Effector memory CD8-positive, alpha-beta T cell (primary cell): Measurements from ENCODE around the gene OR10H1.
"Not testable (repeated sequence)": the region's sequence is repeated elsewhere in the genome, so short reads cannot be mapped to it uniquely, and the experiment has no call there.

Source experiments
- ATAC-seq: fragments of 150-1000 bp; cut with Tn5 transposase; replicated peaks from 2 replicates; pipeline ENCODE4 v1.10.0; 2021; ENCODE audit warnings: mild to moderate bottlenecking, moderate library complexity
- DNase-seq, 3 experiments: peaks; one replicate each; pipeline ENCODE4 v3.0.0; 2021
- H3K27ac Mint-ChIP-seq, 2 donors: one replicate each; pipeline ENCODE4 v1.8.0; 2022; ENCODE audit warnings: mild to moderate bottlenecking in 2 of 2, mixed read lengths in 2 of 2, moderate library complexity in 2 of 2
- H3K27me3 Mint-ChIP-seq, 2 donors: one replicate each; pipeline ENCODE4 v1.8.0; 2022; ENCODE audit warnings: mixed read lengths in 2 of 2
- H3K36me3 Mint-ChIP-seq: one replicate; pipeline ENCODE4 v1.8.0; 2022; ENCODE audit warnings: mild to moderate bottlenecking, moderate library complexity, mixed read lengths; ENCODE audit not compliant: insufficient read depth
- H3K4me1 Mint-ChIP-seq, 2 donors: one replicate each; pipeline ENCODE4 v1.8.0; 2022; ENCODE audit warnings: low read depth in 2 of 2, mixed read lengths in 2 of 2
- H3K4me3 Mint-ChIP-seq, 2 donors: one replicate each; pipeline ENCODE4 v1.8.0; 2022; ENCODE audit warnings: mild to moderate bottlenecking in 2 of 2, mixed read lengths in 2 of 2, moderate library complexity in 2 of 2
- H3K9me3 Mint-ChIP-seq, 2 donors: one replicate each; pipeline ENCODE4 v1.8.0; 2022; ENCODE audit warnings: mixed read lengths in 2 of 2

OR10H1 gene

DNA sequence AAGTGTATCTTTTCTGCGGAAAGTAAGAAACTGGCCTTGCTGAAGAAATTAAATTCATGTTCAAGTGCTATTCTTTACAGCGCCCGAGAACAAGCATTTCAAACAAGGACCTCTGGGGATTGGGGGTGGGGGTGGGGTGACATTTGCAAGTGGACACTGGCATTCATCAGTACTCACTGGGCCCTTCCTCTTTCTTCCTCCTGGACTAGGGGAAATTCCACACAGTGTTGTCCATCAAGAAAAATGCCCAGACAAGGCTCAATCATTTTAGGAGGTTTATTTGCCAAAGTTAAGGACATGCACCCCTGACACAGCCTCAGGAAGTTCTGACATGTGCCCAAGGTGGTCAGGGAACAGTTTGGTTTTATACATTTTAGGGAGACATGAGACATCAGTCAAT, 22.9 kb upstream of the OR10H1 start:
- no peak overlapping the region for H3K4me3 Mint-ChIP-seq
- peaks cover 9% of the 10 kb centered on the region for H3K36me3 Mint-ChIP-seq
- ATAC-seq, result no peak
- H3K27me3 Mint-ChIP-seq, result no peaks in the 10 kb centered on the region
- DNase-seq, result no peak
- no peaks in the 10 kb centered on the region for H3K9me3 Mint-ChIP-seq
- peaks cover 25 to 27% of the 10 kb centered on the region in 2 donors for H3K4me1 Mint-ChIP-seq
- H3K27ac Mint-ChIP-seq, result no peak overlapping the region

DNA sequence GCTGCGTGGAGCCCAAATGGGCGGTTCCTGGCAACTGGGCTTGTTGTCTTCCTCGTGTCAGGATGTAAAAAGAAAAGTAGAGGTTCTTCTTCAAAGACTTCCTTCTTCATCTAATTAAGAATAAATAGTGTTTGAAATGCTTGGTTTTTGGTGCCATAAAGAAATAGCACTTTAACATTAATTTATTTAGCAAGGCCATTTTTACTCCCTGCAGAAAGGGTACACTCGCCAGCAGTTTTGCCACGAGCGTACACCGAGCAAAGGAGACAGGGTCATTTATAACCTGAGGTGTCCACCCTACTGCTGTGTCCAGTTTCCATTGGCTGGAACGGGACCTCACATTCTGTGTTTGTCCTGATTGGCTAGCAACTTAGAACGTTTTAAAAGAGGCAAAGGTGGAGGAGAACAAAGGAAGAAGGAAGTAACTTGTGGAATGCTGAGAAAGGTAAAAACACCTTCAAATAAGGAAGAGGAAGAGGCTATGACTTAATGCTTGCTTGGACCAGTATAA, 21.8 kb upstream of the OR10H1 start:
- Mint-ChIP-seq H3K4me1 (peaks cover 17 to 19% of the 10 kb centered on the region in 2 donors), H3K9me3 (no peaks in the 10 kb centered on the region), H3K27me3 (no peaks in the 10 kb centered on the region), H3K4me3 (peak overlapping the region; percentile 88 to 90), H3K36me3 (peaks cover 9% of the 10 kb centered on the region), H3K27ac (peak overlapping the region; percentile 93 to 94)
- DNase-seq, result no peak
- ATAC-seq, result no peak

DNA sequence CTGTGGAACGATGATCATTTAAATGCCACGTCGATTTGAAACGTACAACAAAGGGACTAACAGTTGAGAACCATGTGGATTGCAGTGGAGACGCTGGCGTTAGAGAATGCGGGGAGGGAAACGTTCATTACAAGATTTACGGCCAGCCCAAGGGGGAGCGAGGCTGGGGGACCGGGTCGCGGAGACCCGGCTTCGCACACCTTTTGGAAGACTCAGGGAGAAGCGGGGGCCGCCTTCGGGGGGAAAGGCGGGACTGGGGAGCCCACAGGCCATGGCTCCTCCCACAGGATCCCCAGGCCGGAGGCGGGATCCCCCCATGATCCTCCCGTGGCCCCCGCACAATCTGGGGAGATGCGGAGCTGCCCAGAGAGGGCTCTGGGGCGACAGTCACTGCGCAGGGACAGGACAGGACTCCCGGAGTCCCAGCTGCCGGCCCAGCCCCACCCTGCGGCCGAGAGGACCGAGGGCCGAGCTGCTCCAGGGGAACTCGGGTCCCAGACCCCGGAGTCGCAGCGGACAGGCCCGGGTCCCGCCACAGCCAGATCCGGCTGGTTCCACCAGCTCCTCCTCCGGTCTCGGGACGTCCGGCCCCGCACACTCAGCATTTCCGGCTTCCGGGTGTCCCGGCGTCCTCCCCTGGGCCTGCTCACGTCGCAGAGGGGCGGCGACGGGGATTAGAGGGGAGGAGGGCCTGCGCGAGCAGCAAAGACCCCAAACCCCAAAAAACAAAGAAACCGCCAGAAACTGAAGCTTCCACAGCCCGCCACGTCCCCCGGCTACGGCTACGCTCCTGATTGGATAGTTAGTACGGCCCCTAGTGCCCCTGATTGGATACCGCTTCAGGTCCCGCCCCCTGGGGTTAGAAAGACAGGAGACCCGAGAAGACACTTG, 21.1 kb upstream of the OR10H1 start:
- Mint-ChIP-seq H3K36me3 (peaks cover 9% of the 10 kb centered on the region), H3K27ac (peak overlapping the region; percentile 93 to 94), H3K4me3 (peak overlapping the region; percentile 88 to 90), H3K27me3 (no peaks in the 10 kb centered on the region), H3K4me1 (peaks cover 15 to 17% of the 10 kb centered on the region in 2 donors), H3K9me3 (no peaks in the 10 kb centered on the region)
- ATAC-seq (peak; percentile 86), DNase-seq (peak; percentile 91 to 95 (median 95))

DNA sequence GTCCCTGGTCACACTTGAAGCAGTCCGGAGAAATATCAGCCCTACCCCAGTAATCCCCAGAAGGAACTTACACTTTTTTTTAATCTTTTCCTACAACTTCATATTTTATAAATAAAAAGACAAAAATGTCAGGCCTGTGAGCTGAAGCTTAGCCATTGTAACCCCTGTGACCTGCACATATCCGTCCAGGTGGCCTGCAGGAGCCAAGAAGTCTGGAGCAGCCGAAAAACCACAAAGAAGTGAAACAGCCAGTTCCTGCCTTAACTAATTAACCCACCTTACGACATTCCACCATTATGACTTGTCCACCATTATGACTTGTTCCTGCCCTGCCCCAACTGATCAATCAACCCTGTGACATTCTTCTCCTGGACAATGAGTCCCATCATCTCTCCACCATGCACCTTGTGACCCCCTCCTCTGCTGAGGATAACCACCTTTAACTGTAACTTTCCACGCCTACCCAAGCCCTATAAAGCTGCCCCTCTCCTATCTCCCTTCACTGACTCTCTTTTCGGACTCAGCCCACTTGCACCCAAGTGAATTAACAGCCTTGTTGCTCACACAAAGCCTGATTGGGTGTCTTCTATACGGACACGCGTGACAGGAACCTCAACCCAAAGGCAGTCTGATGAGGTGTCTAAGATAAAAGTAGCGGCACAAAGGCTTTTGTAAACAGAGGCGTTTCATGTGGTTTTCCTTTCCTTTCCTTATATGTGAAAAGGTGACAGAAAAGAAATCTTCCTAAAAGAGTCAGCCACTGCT, 20.3 kb upstream of the OR10H1 start:
- not testable (repeated sequence) for H3K27me3 Mint-ChIP-seq, H3K9me3 Mint-ChIP-seq, H3K36me3 Mint-ChIP-seq
- H3K4me1 Mint-ChIP-seq, result peaks cover 15 to 17% of the 10 kb centered on the region in 2 donors
- DNase-seq, result peak; percentile 42 to 49 (median 46)
- peak overlapping the region; percentile 93 to 94 for H3K27ac Mint-ChIP-seq
- peak; percentile 57 for ATAC-seq
- H3K4me3 Mint-ChIP-seq, result peak overlapping the region; percentile 88 to 90

DNA sequence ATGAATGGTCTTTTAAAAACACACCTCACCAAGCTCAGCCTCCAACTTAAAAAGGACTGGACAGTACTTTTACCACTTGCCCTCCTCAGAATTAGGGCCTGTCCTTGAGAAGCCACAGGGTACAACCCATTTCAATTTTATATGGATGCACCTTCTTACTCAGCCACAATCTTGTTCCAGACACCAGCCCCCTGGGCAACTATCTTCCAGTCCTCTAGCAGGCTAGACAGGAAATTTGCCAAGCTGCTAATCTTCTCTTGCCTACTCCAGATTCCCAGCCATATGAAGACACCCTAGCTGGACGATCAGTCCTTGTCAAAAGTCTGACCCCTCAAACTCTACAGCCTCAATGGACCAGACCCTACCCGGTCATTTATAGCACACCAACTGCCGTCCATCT, 18.8 kb upstream of the OR10H1 start:
- not testable (repeated sequence) for H3K9me3 Mint-ChIP-seq, DNase-seq, H3K36me3 Mint-ChIP-seq, H3K4me3 Mint-ChIP-seq, H3K27ac Mint-ChIP-seq, H3K27me3 Mint-ChIP-seq, ATAC-seq
- H3K4me1 Mint-ChIP-seq, result peaks cover 17 to 20% of the 10 kb centered on the region in 2 donors

GRCh38 chr19:15831626-15832025, 16.2 kb upstream of the OR10H1 start:
- Mint-ChIP-seq H3K9me3 (no peaks in the 10 kb centered on the region), H3K4me1 (peaks cover 7 to 17% of the 10 kb centered on the region in 2 donors), H3K4me3 (no peak overlapping the region), H3K36me3 (peaks cover 4% of the 10 kb centered on the region), H3K27me3 (peaks cover 0 to 4% of the 10 kb centered on the region in 2 donors), H3K27ac (no peak overlapping the region)
- DNase-seq (no peak), ATAC-seq (no peak)

DNA sequence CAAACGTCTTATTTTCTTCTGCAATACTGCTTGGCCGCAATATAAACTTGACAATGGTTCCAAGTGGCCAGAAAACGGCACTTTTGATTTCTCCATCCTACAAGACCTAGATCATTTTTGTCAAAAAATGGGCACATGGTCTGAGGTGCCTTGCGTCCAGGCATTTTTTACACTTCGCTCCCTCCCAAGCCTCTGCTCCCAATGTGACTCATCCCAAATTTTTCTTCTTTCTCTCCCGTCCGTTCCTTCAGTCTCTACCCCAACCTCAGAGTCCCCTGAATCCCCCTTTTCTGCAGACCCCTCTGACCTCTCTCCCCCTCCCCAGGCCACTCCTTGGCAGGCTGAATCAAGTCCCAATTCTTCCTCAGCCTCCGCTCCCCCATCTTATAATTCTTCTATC, 14.3 kb upstream of the OR10H1 start:
- Mint-ChIP-seq H3K27me3 (peaks cover 0 to 4% of the 10 kb centered on the region in 2 donors), H3K27ac (no peak overlapping the region), H3K36me3 (no peaks in the 10 kb centered on the region), H3K4me1 (peaks cover 0 to 9% of the 10 kb centered on the region in 2 donors), H3K4me3 (no peak overlapping the region), H3K9me3 (no peaks in the 10 kb centered on the region)
- DNase-seq (no peak), ATAC-seq (no peak)

- Mint-ChIP-seq H3K27ac (peak overlapping the region in 1 of 2 donors; percentile 11), H3K9me3 (no peaks in the 10 kb centered on the region), H3K4me3 (no peak overlapping the region), H3K4me1 (peaks cover 0 to 9% of the 10 kb centered on the region in 2 donors), H3K36me3 (no peaks in the 10 kb centered on the region), H3K27me3 (peaks cover 0 to 4% of the 10 kb centered on the region in 2 donors)
- no peak for DNase-seq
- ATAC-seq, result no peak
Measured at GRCh38 chr19:15829306-15829698, 13.8 kb upstream of the OR10H1 start.

DNA sequence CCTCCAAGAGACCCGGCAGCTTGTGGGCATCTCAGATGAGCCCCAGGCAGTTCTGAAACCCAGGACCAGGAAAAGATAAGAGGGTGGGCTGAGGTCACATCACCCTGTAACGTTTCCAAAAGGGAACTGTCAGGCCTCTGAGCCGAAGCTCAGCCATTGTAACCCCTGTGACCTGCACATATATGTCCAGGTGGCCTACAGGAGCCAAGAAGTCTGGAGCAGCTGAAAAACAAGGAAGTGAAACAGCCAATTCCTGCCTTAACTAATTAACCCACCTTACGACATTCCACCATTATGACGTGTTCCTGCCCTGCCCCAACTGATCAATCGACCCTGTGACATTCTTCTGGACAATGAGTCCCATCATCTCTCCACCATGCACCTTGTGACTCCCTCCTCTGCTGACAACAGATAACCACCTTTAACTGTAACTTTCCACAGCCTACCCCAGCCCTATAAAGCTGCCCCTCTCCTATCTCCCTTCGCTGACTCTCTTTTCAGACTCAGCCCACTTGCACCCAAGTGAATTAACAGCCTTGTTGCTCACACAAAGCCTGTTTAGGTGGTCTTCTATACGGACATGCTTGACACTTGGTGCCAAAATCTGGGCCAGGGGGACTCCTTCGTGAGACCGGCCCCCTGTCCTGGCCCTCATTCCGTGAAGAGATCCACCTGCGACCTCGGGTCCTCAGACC, 13.3 kb upstream of the OR10H1 start:
- DNase-seq, H3K4me1 Mint-ChIP-seq, H3K9me3 Mint-ChIP-seq, H3K4me3 Mint-ChIP-seq, H3K36me3 Mint-ChIP-seq, H3K27me3 Mint-ChIP-seq, ATAC-seq: not testable (repeated sequence)
- H3K27ac Mint-ChIP-seq, result peak overlapping the region in 1 of 2 donors; percentile 11

GRCh38 chr19:15828121-15828610, 12.7 kb upstream of the OR10H1 start:
- H3K4me3 Mint-ChIP-seq, result no peak overlapping the region
- ATAC-seq, result no peak
- no peak for DNase-seq
- H3K36me3 Mint-ChIP-seq, result no peaks in the 10 kb centered on the region
- peaks cover 0 to 4% of the 10 kb centered on the region in 2 donors for H3K27me3 Mint-ChIP-seq
- no peaks in the 10 kb centered on the region for H3K9me3 Mint-ChIP-seq
- peaks cover 0 to 9% of the 10 kb centered on the region in 2 donors for H3K4me1 Mint-ChIP-seq
- H3K27ac Mint-ChIP-seq, result no peak overlapping the region

DNA sequence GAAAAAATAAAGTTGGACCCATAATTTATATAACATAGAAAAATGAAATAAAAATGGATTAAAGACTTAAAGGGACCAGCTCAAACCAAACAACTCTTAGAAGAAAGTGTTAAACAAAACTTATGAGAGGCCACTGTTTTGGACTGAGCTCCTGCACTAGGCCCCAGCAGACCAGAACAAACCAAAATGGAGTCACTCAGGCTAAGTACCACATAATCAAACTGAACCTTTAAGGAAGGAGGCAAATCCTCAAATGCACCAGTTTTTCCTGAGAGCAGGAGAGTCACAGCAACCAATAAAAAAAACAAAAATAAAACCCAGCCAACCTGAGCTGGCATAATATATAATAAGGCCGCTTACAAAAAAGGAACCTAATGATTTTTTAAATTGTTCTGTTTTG, 10.3 kb upstream of the OR10H1 start:
- Mint-ChIP-seq H3K27me3 (peaks cover 0 to 4% of the 10 kb centered on the region in 2 donors), H3K4me3 (no peak overlapping the region), H3K4me1 (peaks cover 4 to 9% of the 10 kb centered on the region in 2 donors), H3K36me3 (no peaks in the 10 kb centered on the region), H3K9me3 (no peaks in the 10 kb centered on the region), H3K27ac (no peak overlapping the region)
- ATAC-seq (no peak), DNase-seq (no peak)

- no peak overlapping the region for H3K4me3 Mint-ChIP-seq
- H3K36me3 Mint-ChIP-seq, result no peaks in the 10 kb centered on the region
- peaks cover 10 to 11% of the 10 kb centered on the region in 2 donors for H3K27me3 Mint-ChIP-seq
- DNase-seq (peak; percentile 17 to 25 (median 21)), ATAC-seq (peak; percentile 94)
- peak overlapping the region; percentile 53 to 73 for H3K27ac Mint-ChIP-seq
- peaks cover 0 to 4% of the 10 kb centered on the region in 2 donors for H3K4me1 Mint-ChIP-seq
- no peaks in the 10 kb centered on the region for H3K9me3 Mint-ChIP-seq
Measured at GRCh38 chr19:15820646-15821045, 5.2 kb upstream of the OR10H1 start.

DNA sequence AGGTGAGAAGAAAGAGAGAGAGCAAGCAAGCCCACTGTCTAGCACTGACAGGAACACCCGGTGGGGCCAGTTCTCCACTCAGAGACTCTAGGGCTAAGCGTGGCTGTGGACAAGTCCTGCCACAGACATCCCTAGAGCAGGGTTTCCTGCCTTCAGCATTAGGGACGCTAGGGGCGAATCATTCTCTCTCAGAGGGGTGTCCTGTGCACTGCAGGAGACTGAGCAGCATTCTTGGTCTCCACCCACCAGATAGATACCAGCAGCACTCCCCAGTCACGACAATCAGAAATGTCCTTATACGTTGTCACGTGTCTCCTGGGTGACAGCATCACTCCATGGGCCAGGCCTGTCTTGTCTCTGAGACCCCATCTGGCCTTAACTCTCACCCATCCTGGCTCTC, 1.5 kb downstream of the OR10H1 start:
- Mint-ChIP-seq H3K27me3 (peaks cover 26 to 51% of the 10 kb centered on the region in 2 donors), H3K4me3 (peak overlapping the region in 1 of 2 donors; percentile 33), H3K9me3 (no peaks in the 10 kb centered on the region), H3K4me1 (peaks cover 19 to 23% of the 10 kb centered on the region in 2 donors), H3K36me3 (peaks cover 2% of the 10 kb centered on the region), H3K27ac (peak overlapping the region; percentile 21 to 35)
- DNase-seq, result no peak
- peak; percentile 31 for ATAC-seq
